GM18508 (cell line): ENCODE data around the gene PTPRQ.

ENCODE experiments used
- ATAC-seq: cut with Tn5 transposase; IDR thresholded peaks from one replicate; pipeline ENCODE4 v1.9.1; 2021; ENCODE audit warnings: moderate number of reproducible peaks; ENCODE audit not compliant: insufficient read depth, unreplicated experiment

The PTPRQ gene

DNA sequence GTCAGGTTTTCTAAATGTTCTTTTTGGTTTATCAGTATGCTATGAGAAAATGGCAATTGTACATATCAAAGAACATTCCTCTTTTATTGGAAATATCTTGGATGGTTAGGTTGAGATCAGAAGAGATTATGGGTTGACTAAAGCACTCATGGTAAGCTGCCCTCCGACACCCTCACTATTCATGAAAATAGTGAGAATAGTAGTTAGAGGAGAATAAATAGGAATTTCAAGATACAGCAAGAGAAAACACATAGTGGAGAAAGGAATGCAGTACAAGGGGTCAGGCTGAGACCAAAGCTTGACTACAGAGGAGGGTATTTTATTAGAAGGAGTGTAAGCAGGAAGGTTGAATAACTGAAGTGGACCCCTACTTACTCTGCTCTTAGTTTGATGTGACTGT, 112.5 kb downstream of the PTPRQ start:
- no peak for ATAC-seq

DNA sequence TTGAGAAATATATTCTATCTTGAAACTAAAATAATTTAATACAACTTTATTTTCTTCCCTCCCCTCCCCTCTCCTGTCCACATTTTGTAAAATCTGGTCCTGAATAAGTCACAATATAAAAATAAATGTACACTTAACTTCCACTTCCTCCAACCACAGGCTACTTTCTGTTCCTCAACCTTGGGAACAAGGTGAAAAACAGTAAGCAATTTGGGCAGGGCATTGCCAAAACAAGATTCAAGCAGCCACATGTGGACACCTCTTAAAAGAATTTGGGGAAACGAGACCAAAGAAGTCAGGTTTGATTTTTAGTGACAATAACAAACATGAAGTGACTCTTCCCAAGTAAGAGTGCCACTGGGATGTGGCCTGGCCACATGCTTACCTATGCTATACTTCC, 115.7 kb downstream of the PTPRQ start:
- ATAC-seq: no peak

DNA sequence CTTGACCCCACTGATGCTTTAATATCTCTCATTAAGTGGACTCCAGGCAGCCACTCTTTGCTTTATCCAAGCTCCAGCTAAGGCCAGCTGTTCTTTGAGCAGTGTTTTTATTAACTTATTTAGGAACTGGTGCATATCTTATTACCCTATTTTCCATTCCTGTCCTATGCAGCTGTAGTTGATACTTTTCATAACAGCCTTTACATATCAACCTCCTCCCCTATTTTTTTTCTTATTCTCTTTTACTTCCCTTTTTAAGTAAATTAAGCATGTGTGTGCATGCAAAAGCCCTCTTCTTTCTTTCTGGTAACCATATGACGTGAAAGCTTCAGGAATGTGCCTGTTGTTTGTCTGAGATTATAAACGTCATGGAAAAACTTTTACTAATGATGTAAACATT, 121.2 kb downstream of the PTPRQ start:
- no peak for ATAC-seq

DNA sequence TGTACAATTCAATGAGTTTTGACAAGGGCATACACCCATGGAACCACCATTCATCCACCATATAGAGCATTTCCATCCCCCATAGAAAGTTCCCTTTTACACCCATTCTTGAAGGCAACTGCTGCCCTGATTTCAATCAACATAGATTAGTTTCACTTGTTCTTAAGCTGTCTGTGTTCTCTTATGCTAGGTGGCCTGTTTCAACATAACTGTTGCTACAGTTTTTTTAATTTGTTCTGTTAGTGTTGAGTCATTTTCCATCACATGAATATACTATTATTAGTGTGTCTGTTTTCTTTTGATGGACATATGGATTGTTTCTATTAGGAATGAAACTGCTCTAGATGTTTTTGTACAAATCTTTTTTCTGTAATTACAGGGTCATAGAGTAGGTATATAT, 123.4 kb downstream of the PTPRQ start:
- no peak for ATAC-seq

DNA sequence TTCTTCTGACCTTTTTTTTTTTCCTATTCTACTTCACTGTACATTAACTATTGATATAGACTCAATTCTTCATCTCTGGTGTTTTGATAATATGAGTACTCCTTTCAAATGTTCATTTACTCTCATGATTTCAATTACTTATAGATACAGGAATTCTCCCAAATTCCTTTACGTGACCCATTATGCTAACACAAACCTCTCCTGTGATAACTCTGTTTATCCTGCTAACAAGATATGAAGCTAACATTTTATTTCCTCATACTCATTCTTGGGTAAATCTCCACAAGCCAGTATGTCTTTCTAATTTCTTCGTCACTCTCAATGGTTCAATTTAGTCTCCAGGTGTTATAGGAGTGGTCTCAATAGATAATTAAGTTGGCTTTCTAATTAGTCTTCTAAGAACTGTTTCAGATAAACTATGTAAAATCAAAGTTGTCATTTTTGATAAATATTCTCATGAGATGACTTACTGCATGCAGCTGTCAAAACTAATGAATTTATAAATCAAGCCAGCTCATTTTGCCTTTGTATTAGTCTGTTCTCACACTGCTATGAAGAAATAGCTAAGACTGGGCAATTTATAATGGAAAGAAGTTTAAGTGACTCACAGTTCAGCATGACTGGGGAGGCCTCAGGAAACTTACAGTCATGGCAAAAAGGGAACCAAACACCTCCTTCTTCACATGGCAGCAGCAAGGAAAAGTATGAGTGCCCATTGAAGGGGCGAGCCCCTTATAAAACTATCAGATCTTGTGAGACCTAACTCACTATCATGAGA, 132.8 kb downstream of the PTPRQ start:
- no peak for ATAC-seq

DNA sequence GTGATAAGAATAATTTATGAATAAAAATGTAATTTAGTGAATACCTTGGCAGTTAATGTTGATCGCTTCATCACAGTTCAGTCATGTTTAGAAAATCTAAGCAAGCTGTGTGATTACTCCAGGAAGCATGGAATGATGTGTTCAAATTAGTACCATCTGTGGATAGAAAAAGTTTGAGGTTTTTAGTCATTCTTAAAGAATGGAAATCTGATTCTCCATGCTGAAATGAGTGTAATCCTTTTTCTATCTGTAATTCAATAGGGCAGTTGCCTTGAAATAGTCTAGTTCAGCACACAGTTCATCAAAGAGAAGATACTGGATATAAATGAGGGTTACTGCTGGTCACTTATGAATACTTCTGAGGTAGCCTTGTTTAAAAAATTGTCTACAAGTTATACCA, 136.2 kb downstream of the PTPRQ start:
- no peak for ATAC-seq

DNA sequence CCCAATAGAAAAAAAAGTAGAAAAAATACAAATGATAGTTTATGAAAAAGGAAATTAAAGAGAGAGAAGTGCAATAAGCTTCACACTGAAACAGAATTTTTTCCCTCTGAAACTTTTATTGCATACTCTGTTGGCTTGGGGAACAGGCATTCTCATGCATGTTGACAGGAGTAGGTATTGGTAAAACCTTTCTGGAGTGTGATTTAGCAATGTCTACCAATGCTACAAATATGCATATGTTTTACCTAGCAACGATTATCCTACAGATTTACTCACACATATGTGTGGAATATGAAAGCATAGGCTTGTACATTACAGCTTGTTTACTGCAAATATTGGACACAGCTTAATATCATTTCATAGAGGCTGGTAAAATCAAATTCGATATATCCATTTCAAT, 137.7 kb downstream of the PTPRQ start:
- ATAC-seq: no peak

DNA sequence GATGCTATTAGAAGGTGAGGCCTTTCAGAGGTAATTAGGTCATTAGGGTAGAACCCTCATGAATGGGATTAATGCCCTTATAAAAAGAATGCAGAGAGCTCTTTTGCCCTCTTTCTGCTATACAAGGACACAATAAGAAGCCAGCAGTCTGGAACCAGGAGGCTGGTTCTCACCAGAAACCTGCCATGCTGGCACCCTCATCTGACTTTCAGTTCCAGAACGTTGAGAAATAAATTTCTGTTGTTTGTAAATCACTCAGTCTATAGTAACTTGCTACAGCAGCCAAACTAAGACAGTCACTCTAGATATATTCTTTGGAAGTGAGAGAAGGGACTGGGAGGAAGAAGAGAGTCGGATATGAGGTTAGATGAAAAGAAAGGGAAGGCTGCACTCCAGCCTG, 138.4 kb downstream of the PTPRQ start:
- no peak for ATAC-seq

DNA sequence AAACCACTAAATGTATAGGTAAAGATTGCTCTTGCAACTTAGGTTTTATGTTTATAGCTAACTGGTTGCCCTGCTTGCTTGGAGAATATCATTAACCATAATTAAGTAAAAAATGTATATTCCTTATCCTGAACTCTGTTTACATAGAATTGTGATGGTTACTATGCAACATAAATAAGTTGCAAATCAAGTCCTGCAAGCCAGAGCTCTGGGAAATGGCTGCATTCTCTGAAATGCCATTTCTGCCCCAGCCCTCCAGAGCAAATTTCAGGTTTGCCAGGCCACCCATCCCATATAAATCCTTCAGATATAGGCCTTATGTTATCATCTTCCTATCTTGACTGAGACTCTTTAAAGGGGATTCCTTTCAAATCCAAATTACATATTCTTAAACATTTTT, 145.0 kb downstream of the PTPRQ start:
- no peak for ATAC-seq

DNA sequence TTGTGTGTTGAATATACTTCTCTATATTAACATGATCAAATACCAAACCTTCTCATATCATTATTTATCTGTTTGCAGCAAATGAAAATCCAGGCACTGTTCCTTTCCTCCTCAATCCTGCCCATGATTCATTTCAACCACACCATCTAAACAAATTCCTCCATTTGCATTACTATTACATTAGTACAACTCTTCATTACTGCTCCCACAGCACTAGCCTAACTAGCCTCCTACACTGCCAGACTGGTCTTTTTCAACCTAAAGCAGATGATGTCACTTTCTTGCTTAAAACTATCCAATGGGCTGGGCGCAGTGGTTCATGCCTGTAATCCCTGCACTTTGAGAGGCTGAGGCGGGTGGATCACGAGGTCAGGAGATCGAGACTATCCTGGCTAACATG, 146.1 kb downstream of the PTPRQ start:
- no peak for ATAC-seq

DNA sequence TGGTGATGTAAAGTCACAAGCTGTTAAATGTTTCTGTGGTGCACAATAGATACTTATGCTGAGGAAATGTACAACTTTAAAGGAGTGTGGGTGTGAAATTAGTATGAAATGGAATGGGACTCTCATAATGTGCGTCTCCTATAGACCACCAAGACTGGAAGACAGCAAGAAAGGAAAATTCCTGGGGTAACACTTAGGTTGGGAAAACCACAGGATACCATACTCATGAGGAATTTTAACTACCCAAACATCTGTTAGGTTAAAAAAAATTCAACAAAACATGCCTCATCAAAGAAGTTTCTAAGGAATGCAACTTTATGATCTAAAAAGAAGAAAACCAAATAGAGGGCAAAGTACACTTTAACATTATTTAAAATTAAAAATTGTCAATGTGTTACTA, 149.7 kb downstream of the PTPRQ start:
- ATAC-seq: no peak

DNA sequence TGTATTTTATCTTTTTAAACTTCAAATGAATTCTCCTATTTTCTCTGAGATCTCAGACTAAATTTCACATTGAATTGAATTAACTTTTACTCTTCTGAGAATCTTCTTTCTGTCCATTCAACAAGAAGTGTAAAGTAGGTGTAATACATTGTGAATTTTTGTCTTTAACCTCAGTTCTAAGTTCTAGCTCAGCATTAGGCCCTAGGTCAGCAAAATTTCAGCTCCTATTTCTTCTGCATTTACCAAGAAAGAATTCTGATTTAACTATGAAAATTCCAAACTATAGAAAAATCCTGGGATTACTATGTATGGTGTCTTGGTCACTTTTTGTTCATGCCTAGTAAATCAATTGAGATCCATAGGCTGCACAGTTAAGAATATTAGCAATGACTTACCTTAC, 152.5 kb downstream of the PTPRQ start:
- ATAC-seq: no peak

DNA sequence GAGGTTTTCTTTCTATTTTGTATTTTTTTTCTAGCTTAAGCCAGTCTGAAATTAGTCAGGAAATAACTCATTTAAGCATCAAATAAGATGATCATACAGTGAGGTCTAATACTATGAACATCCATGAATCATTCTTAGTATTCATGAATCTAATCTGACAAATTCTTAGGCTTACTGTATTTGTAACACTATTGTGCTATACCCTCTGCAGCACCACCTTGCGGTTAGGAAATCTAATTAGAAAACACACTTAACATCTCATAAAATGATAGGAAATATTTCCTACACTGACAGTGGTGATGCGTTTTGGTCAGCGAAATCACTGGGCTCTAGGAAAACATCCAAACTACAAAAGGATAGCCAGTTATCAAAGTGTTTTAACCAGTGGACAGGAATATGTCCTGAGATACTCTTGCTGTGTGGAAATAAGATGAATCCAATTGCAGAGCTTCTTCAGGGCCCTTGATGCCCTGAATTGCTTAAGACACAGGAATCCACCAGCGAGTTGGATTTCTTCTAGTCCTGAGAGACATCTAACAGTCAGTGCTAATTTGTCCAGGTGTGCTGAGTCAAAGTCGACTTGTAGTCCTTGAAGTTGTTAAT, 154.1 kb downstream of the PTPRQ start:
- ATAC-seq: peak; percentile 62

DNA sequence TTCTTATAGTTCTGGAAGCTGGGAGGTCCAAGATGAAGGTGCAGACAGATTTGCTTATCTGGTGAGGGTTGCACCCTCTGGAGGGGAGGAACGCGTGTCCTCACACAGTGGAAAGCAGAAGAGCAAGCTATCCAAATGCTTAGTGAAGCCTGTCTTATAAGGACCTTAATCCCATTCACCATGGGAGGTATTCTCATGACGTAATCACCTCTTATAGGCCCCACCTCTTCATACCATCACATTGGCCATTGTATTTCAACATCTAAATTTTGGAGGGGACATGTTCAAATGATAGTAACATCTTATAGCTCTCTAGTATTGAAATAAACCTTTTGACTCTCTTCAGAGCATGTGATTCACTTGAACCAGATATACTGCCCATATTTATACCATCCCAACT, 158.4 kb downstream of the PTPRQ start:
- no peak for ATAC-seq

DNA sequence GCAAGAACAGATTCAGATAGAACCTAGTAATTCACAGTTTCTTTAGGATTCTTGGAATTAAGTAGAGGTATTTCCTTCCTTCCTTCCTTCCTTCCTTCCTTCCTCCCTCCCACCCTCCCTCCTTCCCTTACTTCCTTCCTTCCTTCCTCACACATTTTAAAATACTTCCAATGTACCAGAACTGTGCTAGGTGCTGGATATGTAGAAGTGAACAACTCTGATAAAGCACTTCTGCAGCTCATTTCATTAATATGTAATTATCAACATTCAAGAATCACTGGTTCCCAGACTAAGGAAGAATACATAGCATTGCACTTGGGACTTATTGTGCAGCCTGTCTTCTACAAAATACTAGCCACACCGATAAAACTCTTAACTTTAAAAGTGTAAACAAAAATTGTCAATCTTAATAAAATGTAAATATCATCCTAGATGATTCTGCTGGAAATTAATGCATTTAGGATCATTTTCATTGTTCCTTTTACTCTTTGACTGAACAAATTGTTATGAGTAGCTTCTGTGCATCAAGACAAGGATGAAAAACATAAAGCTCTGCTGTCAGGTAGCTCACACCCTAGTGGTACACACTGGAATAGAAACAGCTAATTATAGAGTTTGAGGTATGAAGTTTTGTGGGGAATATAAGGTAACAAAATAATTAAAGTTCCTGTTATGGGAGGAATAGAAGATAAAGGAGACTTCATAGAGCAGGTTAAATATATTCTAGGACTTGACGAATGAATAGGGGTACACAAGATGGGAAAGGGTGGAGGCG, 163.5 kb downstream of the PTPRQ start:
- ATAC-seq: no peak

DNA sequence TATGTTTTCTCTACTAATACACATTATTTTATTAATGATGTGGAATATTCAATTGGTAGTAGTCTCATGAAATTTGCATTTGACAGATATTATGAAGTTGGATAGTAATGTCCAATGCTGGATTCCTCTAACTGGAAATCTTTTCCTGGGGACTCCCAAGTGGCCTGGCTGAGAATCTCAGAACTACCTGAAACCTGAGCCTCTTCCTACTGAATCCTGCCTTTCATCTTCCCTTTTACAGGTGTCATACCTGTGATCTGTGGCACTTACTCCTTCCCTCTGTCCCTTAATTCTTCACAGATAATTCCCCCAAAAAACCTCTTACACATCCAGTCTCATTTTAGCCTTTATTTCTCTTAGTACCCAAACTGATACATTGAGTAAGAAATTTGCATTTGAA, 173.7 kb downstream of the PTPRQ start:
- ATAC-seq: no peak

DNA sequence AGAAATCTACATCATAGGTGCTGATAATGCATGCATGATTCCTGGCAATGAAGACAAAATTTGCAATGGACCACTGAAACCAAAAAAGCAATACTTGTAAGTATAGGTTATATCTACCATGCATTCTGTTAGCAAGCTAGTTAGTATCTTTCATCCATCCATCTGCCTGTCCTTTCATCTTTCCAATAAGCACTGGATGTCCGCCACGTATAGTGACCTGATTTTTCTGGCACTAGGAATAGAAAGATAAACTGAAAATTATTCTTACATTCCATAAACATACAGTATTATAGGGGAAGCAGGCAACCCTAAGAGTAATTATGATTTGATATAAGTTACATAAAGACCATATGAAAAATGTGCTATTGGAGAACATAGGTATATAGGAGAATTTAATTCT, 176.2 kb downstream of the PTPRQ start:
- no peak for ATAC-seq

DNA sequence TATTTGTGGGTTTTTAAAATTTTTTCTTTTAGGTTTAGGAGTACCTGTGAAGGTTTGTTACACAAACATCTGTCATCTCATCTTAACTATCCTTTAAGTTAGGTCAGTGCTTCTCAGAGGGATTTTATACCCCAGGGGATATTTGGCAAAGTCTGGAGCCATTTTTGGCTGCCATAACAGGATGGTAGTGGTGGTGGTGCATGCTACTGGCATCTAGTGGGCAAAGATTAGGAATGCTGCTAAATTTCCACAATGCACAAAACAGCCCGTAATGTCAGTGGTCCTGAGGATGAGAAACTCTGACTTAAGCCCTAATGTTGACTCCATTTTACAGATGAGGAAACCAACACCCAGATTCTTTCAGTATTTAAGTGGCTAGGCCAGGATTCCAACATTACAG, 178.2 kb downstream of the PTPRQ start:
- ATAC-seq: no peak

DNA sequence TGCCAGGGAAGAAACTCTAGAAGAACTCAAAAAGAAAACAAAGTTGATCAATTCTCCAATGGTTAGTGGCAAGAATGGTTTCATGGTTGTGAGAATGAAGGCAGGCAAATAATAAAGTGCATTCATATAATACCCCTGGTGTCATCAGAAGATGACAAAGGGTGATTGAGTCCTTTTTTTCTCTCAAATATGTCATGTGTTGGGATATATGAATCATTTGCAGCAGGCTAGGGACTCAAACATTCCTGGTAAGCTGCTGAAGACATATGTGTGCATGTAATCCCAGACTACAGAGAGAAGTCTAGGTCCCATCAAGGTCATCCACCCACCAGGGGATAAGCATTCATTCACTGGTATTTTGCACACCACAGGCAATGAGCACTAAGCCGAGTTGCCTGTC, 181.0 kb downstream of the PTPRQ start:
- no peak for ATAC-seq

DNA sequence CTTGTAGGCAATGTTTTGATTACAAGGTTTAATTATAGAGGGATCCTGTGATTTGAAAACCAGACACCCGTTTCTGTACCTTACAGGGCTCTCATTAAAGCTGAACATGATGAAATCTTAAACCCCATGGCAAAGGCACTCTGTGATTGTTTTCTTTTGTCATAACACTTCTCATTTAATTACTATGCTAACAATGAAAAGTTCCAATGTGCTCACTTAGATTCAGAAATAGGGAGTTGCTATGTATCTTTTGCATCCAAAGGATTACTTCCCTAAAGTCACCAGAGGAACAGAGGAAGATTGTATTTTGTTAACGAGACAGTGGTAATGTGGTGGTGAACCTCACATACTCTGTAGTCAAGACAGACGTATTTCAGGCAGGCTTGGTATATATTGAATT, 181.9 kb downstream of the PTPRQ start:
- no peak for ATAC-seq

DNA sequence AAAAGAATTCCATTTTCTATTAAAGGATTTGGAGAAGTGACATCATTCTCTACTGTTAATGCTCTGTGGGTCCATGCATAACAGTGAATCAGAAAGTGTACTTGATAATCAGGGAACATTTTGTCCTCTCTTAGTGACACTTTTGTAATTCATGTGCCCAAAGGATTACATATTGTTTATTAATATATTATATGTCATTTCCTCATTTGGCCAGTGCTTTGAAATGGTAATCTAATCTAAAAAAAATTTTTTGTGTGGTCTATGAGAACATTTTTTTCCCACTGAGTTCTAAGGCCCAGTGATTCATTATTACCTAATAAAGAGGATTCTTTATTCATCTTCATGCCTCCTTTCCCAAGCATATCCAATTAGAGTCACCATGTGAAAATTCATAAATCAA, 183.7 kb downstream of the PTPRQ start:
- no peak for ATAC-seq

DNA sequence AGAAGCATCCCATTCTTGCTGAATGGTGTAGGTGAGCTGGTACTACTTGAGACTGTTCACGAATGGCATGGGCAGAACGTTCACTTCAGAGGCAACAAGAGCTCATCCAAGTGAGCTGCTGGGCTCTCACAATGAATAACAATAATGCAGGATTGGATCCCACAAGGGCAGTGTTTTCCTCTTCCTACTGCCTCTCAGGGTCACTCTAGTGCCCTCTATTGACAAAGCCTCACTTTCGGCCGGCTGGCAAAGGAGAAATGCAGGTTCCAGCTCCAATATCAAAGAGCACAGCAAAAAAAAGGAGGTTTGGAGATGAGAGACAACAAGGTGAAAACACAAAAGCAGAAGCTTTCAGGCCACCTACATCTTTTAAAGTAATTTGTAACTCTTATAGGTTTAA, 188.8 kb downstream of the PTPRQ start:
- ATAC-seq: no peak
